Activated T-cell treated with anti-CD3 and anti-CD28 coated beads for 4 hours (primary cell): ENCODE results near the gene KLHL13.
"Not testable (repeated sequence)": the region's sequence is repeated elsewhere in the genome, so short reads cannot be mapped to it uniquely, and the experiment has no call there.

Experiments used
- DNase-seq: peaks from one replicate; pipeline ENCODE4 v3.0.0-alpha.2; 2020

Gene KLHL13

GRCh38 chrX:117989512-117989911 is 127.1 kb downstream of the KLHL13 start:
- no peak for DNase-seq

DNA sequence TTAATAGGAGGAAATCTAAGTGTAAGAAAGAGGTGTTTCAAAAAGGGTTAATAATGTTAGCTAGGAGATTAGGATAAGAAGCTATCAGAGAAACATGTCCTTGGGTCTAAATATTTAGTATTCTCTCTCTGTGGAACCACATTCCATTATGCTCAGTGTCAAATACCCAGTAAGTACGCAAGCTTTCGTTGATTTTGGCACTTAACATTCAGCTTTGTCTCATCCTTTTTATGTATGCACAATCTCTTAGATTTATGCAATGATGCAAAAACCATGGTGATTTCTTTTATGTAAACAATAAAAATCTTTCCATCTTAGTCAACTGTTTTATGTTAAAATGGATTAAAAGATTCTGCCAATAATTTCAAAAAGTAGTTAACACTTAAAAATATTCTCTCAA is 129.2 kb downstream of the KLHL13 start:
- no peak for DNase-seq

GRCh38 chrX:117985241-117985640 is 131.4 kb downstream of the KLHL13 start:
- DNase-seq = no peak

DNA sequence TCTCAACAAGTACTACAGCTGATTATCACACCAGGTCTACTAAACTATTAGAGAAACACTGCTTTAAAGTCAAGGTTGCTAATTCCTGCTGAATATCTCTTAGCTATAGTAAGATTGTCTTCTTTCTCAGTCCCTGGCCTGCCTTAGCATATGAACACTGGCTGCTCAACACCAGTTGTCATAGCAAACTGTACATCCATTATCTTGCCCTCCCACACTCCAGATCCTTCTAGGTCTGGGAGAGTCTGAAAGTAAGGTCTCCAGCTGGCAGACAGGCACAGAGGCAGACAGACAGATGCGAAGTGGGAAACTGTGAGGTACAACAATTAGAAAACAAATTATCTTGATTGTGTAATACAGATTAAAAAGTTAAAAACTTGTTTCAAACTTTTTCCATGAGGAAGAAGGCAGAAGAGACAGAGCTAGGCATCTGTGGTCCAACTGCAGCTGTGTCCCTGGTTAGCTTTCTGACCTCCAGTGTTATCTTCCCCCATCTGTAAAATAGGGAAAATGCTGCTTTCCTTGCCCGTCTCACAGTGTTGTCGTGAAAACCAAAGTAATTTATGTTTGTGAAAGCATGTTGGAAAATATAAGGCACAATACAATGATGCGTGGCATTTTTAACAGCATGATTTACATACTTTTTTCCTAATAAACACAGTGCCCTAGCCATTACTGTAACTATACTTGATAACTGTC is 133.8 kb downstream of the KLHL13 start:
- DNase-seq = no peak

GRCh38 chrX:117978402-117978801 is 138.2 kb downstream of the KLHL13 start:
- DNase-seq = no peak

DNA sequence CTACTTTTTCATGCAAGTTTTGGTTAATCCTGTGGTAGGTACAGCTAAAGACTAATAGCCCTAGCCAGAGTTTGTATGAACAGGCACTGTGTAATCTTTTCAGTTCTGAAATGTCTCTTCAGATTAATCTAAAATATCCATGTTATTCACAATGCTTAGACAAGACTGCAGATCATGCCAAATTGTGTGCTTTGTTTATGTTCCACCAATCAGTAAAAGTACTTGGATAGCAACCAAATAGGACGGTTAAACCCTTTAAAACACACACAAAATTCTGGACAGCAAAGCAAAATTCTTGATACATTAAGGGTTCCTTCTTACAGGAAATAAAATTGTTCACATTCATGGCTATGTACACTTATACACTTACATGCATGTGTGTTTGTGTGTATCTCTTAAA is 139.1 kb downstream of the KLHL13 start:
- DNase-seq = no peak

DNA sequence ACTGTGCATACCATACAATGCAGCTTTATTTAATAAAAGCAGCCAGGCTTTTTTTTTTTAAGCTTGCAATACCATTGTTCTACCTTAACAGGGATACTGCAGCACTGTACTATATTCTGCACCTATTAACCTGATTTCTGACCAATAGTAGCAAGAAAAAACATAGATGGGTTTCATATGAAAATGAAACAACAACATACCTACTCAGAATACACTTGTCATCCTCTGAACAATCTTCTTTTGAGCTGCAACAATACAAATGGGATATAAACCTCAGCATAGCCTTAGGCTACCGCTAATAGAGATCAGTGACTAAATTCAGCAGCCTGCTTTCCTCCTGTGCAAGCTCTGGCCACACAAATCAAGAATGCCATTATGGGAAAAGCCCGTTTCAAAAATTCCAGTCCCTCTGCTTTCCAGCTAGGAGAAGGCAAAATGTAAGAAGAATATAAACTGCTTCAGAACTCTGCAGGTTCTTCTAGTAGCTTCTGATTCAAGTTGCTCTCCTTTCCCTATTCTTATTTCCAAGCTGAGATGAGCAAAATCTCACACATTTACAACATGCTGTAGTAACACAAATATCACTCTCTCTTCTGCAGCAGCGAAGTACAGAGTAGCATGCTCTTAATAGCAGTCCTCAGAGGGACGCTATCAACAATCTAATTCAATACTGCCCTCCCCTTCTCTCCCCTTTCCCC is 143.4 kb downstream of the KLHL13 start:
- DNase-seq = no peak

DNA sequence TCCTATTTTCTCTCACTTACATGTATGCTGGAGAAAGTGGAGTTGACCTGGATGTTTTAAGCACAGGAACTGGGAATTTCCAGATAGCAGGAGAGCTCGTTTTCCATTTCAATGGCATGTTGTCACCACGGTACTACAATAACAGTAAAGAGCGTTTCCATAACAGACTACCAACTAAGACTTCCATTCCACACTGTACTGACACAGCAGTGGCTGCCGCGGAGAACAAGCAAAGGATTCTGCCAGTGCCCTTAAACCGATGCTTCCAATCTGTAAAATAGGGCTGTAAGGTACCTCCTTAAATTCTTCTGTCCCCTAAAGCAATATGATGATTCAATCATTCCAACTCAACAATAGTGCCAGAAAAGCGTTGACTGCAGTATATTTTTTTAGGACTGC is 143.9 kb downstream of the KLHL13 start:
- DNase-seq = no peak

DNA sequence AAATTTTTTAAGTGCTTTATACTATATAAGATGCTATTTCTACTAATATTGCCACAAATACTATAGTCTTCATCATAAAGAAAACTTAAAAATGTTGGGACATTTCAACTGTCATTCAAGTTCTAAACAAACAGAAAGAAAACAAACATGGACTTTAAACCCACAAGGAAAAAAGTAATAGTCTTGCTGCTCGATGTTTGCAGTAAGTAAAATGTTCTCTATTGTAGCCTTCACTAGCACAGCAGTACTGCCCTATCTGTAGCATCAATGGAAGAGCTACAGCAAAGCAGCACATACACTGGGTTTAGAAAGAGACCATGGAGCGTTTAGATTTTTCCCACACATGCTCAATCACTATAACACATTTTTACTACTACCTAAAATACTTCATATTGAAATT is 146.8 kb downstream of the KLHL13 start:
- no peak for DNase-seq

- DNase-seq = no peak
Observed at GRCh38 chrX:117969328-117969727, 147.3 kb downstream of the KLHL13 start.

- DNase-seq = no peak
Observed at GRCh38 chrX:117959045-117959444, 157.6 kb downstream of the KLHL13 start.

DNA sequence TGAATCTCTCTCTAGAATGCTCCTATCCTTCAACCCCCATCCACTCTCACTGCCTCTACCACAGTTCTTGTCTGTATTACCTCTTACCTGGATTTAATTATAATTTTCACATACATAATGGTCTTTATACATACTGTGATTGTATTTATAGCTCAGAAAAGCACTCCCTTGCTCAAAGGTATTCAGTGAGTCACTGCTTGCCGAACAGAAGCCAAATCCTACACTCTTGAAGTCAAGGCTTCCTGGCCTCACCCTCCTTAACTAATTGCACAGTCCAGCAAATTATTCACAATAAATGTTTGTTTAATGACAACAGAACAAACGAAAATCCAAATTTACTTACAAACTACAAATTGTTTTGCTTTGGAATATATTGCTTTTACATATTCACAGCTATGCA is 159.5 kb downstream of the KLHL13 start:
- no peak for DNase-seq

DNA sequence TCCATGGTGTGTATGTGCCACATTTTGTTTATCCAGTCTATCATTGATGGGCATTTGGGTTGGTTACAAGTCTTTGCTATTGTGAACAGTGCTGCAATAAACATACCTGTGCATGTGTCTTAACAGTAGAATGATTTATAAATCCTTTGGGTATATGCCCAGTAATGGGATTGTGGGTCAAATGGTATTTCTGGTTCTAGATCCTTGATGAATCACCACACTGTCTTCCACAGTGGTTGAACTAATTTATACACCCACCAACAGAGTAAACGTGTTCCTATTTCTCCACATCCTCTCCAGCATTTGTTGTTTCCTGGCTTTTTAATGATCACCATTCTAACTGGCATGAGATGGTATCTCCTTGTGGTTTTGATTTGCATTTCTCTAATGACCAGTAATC is 177.3 kb downstream of the KLHL13 start:
- not testable (repeated sequence) for DNase-seq

DNA sequence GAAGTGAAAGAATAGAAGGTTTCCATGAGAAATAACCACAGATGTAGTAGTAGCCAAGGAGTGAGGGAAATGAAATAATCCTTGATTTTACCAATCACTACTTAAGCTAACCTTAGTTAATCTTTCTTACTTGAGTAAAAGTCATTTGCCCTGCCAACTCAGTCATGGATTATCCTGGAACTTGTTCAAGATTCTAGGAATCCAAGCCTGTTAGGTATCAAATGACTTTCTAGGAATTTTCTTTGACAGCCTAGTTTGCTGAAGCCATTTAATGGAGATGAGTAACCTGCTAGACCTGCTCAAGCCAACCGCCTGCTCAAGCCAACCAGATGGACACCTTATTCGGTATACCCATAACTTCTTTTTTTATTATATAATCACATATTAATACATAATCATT is 180.5 kb downstream of the KLHL13 start:
- no peak for DNase-seq

GRCh38 chrX:117930116-117930515 is 186.5 kb downstream of the KLHL13 start:
- DNase-seq = not testable (repeated sequence)

DNA sequence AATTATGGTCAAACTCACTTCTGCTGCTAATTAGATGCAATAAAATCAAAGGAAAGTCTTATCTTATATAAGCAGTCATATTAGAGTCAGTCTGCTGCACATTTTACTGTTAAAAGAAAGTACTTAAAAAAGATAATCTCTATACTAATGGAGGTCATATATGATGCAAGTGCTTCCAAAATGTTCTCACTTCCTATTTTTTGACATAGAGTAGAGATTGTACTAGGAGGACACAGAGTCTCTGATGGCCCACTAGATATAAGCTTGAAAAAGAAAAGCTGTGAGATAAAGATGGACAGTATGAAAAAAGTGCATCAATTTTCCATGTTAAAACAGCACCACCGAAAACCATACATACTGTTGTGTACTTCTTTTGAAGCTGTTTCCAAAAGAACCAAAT is 196.9 kb downstream of the KLHL13 start:
- DNase-seq = no peak

DNA sequence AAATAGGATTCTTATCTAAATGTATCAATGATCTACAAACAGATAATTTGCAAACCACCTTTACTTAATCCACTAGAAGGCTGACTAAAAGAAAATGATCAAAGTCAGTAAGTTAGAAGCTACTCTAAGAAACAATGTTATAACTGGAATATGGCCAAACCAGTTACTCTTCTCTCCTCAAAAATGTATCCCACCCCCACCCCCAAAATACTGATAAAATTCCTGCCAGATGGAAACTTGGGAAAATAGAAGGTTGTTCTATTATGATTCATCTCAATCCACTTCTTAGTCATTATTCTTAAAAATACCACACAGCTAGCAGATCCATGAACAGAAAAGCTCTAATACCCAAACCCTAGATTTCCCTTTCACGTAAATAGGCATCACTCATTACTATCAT is 206.4 kb downstream of the KLHL13 start:
- DNase-seq = no peak

DNA sequence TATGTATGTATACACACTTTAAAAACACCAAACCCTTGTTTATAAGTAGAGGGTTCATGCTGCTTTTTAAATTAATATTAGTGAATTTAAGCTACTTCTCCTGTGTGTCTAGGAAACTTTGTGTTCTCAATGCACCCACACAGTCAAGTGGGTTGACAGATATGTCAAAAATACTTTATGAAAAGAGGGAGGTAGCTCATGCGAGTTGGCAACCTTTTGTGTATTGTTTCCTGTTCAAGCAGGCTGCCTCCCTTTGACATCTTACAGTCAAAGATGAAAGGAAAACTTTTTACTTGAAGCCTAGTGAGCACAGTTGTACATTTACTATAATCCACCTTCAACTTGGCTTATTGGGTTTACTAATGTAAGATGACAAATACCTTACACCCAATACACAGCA is 218.4 kb downstream of the KLHL13 start:
- DNase-seq = no peak

DNA sequence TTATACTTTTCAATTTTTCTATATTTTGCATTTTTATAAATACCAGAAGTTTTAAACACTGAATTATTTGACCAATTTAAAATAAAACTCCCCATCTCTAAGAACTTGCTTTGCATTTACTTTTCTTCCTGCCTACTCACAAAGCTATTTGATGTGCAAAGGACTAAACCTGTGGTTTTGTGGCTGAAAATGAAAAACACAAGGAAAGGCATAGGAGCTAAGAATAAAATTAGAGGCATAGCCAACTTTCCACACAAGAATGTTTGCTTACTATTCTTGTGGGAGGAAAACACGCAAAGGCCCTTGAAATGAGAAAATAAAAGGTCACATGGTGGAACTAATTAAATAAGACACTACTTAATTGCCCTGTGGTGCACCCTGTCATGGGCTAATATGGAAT is 221.2 kb downstream of the KLHL13 start:
- DNase-seq = no peak

- DNase-seq = no peak
Observed at GRCh38 chrX:117892469-117892868, 224.1 kb downstream of the KLHL13 start.

- no peak for DNase-seq
Observed at GRCh38 chrX:117871796-117872195, 244.8 kb downstream of the KLHL13 start.

DNA sequence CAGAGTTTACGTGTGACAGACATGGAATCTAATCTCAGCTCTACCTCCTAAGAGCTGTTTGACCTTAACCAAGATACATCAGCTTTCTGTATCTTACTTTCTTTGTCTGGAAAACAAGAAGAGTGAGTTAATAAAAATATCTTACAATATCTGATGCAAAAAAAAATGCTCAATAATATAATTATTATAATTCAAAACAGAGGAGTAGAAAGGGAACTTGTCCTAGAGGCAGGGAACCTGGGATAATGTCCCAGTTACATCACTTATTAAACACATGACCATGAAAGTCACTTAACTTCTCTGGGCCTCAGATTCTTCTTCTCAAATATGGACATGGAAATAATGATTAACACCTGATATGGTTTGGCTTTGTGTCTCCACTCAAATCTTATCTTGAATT is 256.1 kb downstream of the KLHL13 start:
- no peak for DNase-seq

DNA sequence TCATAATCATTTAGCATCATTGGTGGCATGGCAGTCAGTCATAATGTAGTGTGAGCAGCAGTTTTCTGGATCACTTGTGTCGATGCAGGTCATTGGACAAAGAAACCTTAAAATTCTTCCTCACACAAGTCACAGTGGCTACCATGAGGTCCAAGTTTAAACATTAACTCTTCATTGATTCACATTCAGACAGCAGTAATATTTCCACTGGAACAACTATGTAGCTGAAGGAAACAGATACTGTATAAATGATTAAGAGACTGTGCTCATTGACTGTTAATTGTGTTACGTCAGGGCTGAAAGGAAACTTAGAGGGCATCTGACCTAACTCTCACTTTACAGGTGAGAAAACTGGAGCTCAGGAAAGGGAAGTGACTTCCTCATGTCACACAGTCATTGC is 261.8 kb downstream of the KLHL13 start:
- no peak for DNase-seq

DNA sequence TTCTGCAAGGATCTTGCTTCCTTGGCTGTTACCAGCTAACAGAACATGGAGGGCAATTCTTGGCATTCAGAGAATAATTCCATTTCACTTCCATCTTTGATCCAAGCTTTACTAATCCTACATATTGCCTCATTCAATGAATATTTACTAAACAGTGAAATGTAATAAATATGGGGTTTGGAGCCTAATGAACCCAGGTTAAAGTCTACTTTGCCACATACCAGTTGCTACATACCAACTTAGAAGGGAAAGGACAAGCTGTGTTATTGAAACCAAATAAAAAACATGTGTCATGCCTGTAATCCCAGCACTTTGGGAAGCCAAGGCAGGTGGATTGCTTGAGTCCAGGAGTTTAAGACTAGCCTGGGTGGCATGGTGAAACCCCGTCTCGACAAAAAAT is 265.6 kb downstream of the KLHL13 start:
- no peak for DNase-seq
